BE2C (cell line): ENCODE results near the gene ADGRG6.

Experiments
- DNase-seq: peaks from one replicate; pipeline ENCODE4 v3.0.0-alpha.2; 2020
- H3K27me3 ChIP-seq: fragments of 250-450 bp; sonication (Bioruptor Pico); 2 replicates; pipeline ENCODE4 v1.5.1; 2020; ENCODE audit warnings: mild to moderate bottlenecking
- H3K36me3 ChIP-seq: fragments of 250-450 bp; sonication (Bioruptor Pico); 2 replicates; pipeline ENCODE4 v1.5.1; 2020; ENCODE audit warnings: mild to moderate bottlenecking
- H3K4me1 ChIP-seq: fragments of 250-450 bp; sonication (Bioruptor Pico); 2 replicates; pipeline ENCODE4 v1.5.1; 2020
- H3K4me3 ChIP-seq: 2 replicates; pipeline ENCODE4 v1.5.1; 2011; ENCODE audit warnings: low read depth, low read length
- H3K9me3 ChIP-seq: fragments of 250-450 bp; sonication (Bioruptor Pico); 2 replicates; pipeline ENCODE4 v1.5.1; 2020
- TF ChIP-seq, protein P1 (sequence below): IDR thresholded peaks from 2 replicates; pipeline ENCODE4 v1.5.1; 2012; ENCODE audit warnings: mild to moderate bottlenecking, low read depth, low read length

The ADGRG6 gene

DNA sequence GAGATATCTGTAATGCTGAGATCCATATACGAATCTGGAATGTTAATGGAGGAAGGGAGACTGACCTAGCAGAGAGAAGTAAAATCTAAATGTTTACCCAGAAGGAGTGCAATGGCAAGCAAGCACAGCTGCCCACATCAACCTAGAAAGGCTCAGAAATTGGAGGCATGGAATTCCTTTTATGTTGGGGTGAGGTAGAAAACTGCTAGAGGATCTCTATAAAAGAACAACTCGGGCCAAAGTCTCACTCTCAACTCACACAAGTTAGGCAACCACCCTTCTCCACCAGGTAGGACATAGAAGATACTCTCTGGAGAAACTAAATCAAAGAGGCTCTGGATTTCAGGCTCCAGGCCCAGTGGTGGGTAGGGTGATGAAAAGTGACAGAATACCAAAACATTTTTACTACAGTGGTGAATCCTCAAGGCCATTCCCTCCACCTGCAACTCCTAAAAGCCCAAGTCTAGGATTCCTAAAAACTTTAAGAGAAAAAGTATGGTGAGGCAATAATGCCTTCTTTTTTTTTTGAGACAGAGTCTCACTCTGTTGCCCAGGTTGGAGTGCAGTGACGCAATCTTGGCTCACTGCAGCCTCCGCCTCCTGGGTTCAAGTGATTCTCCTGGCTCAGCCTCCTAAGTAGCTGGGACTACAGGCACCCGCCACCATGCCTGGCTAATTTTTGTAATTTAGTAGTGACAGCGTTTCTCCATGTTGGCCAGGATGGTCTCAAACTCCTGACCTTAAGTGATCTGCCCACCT is 9.5 kb upstream of the ADGRG6 start:
- TF ChIP-seq, protein P1, sequence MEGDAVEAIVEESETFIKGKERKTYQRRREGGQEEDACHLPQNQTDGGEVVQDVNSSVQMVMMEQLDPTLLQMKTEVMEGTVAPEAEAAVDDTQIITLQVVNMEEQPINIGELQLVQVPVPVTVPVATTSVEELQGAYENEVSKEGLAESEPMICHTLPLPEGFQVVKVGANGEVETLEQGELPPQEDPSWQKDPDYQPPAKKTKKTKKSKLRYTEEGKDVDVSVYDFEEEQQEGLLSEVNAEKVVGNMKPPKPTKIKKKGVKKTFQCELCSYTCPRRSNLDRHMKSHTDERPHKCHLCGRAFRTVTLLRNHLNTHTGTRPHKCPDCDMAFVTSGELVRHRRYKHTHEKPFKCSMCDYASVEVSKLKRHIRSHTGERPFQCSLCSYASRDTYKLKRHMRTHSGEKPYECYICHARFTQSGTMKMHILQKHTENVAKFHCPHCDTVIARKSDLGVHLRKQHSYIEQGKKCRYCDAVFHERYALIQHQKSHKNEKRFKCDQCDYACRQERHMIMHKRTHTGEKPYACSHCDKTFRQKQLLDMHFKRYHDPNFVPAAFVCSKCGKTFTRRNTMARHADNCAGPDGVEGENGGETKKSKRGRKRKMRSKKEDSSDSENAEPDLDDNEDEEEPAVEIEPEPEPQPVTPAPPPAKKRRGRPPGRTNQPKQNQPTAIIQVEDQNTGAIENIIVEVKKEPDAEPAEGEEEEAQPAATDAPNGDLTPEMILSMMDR: no peak
- H3K4me1 ChIP-seq: no peaks in the 10 kb centered on the region
- H3K27me3 ChIP-seq: no peaks in the 10 kb centered on the region
- H3K4me3 ChIP-seq: no peak overlapping the region
- H3K36me3 ChIP-seq: no peaks in the 10 kb centered on the region
- no peak for DNase-seq
- no peaks in the 10 kb centered on the region for H3K9me3 ChIP-seq

DNA sequence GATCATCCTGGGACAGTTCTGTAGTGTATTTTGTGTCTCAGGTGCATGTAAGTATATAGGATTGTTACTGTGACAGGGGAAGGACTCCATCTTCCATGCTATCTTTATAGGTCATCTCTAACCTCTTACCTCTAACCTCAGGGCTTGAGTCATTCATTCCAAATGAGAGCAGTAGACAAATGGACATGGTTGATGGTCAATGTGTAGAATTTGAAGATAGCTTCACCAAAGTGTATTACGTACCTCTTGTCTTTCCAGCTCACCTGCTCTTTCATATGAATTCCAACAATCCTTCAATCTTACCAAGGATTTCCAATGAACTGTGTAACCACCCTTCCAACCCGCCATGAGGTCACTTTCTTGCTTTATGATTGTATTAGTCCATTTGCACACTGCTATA is 8.7 kb upstream of the ADGRG6 start:
- Histone ChIP-seq H3K4me3 (no peak overlapping the region), H3K36me3 (no peaks in the 10 kb centered on the region), H3K4me1 (no peaks in the 10 kb centered on the region), H3K27me3 (no peaks in the 10 kb centered on the region), H3K9me3 (no peaks in the 10 kb centered on the region)
- TF ChIP-seq, protein P1: no peak
- no peak for DNase-seq

DNA sequence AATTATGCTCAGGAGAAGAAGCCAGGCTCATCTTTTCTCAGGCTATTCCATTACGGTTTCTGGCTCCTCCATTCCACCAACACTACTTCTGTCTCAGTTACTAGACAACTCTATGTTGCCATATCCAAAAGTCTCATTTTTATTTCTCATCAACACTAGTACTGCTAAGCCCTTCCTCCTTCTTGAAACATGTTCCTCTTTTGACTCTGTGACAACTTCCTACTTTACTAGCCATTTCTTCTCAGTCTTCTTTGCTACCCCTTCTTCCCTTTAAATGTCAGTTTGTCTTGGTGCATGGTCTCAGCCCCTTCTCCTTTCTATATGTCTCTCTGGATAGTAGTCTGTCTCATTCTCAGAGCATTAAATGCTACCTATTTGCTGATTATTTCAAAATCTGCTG is 7.1 kb upstream of the ADGRG6 start:
- no peaks in the 10 kb centered on the region for H3K9me3 ChIP-seq
- H3K4me1 ChIP-seq: no peaks in the 10 kb centered on the region
- no peaks in the 10 kb centered on the region for H3K27me3 ChIP-seq
- TF ChIP-seq, protein P1: no peak
- no peak overlapping the region for H3K4me3 ChIP-seq
- no peaks in the 10 kb centered on the region for H3K36me3 ChIP-seq
- DNase-seq: no peak

DNA sequence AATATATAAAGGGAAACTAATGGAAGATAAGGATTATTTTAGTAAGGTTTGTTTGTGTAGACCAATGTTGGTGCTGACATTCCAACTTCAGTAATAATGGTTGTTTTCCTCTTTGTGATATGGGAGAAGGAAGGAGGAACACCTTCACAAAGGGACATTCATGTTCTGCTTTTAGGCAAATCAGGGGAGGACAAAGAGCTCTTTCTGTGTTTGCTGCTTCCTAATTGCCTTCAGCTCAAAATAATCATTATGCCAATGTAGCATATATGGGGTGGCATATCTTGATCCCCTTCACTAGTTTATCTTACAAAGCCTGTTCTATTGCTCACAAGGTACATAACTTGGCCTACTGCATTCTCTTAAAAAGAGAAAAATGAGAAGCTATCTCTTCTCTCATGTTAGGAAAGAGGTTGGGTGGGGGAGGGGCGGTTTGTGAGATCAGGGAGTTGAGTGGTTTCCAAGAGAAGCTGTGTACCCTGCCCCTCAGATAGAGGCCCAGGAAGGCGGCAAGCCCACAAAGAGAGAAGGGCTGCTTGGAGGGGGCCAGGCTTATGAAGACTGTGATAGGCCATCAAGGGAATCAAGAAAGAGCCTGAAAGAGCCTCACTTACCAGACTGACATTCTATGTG is 4.7 kb upstream of the ADGRG6 start:
- no peaks in the 10 kb centered on the region for H3K36me3 ChIP-seq
- no peaks in the 10 kb centered on the region for H3K4me1 ChIP-seq
- TF ChIP-seq, protein P1: no peak
- DNase-seq: no peak
- H3K27me3 ChIP-seq: peaks cover 20% of the 10 kb centered on the region
- no peaks in the 10 kb centered on the region for H3K9me3 ChIP-seq
- no peak overlapping the region for H3K4me3 ChIP-seq

DNA sequence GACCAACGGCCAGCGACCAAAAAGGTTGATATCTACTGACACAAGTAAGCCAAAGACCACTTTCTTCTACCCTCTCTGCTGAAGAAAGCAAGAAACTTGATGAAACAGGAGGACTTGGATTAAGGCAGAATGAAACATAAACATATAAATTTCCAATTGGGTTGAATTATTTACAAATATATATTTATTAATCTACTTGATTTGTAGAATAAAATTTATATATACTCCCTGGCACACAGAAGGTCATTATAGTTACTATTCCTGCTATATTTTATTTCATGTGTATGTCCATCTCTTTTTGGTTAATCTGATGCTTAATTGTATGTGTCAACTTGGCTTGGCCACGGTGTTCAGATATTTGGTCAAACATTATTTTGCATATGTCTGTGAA is 4.2 kb upstream of the ADGRG6 start:
- H3K4me3 ChIP-seq: no peak overlapping the region
- no peak for DNase-seq
- no peaks in the 10 kb centered on the region for H3K36me3 ChIP-seq
- no peaks in the 10 kb centered on the region for H3K9me3 ChIP-seq
- TF ChIP-seq, protein P1: no peak
- H3K27me3 ChIP-seq: peaks cover 24% of the 10 kb centered on the region
- no peaks in the 10 kb centered on the region for H3K4me1 ChIP-seq
